A673 (cell line): Measurements from ENCODE around the gene XPO6.

Experiments used
- CTCF ChIP-seq: fragments of 300-800, 200-600 bp; sonication (generic); conservative IDR thresholded peaks from 2 replicates; pipeline ENCODE4 v1.5.1; 2017; ENCODE audit warnings: low read depth, mild to moderate bottlenecking, antibody characterized with exemption, low read length, moderate library complexity, mixed read lengths
- EZH2 ChIP-seq: fragments of 200-600 bp; sonication (generic); IDR thresholded peaks from 2 replicates; pipeline ENCODE4 v1.6.1; 2017; ENCODE audit warnings: borderline replicate concordance, low read depth, mild to moderate bottlenecking, mixed read lengths, antibody characterized with exemption, low read length; ENCODE audit not compliant: poor library complexity, severe bottlenecking

GRCh38 chr16:28067604-28068379 lies 144.0 kb downstream of the XPO6 start:
- no peak for TF ChIP-seq CTCF
- TF ChIP-seq EZH2 = no peak
